Kidney epithelial cell (primary cell): ENCODE results near the gene SLC25A21. TPM values are rescaled to one million over a fixed set of nuclear protein-coding genes. Genes with fewer than 3 reads are reported as not detected.
"Not testable (repeated sequence)": the region's sequence is repeated elsewhere in the genome, so short reads cannot be mapped to it uniquely, and the experiment has no call there.

ENCODE experiments used
- DNase-seq: peaks from one replicate; pipeline ENCODE4 v3.0.0-alpha.2; 2010; ENCODE audit warnings: low read depth
- H3K27me3 ChIP-seq: 2 replicates; pipeline ENCODE4 v1.6.0; 2011; ENCODE audit warnings: low read length; ENCODE audit not compliant: control insufficient read depth, insufficient read depth
- H3K36me3 ChIP-seq: 2 replicates; pipeline ENCODE4 v1.5.1; 2011; ENCODE audit warnings: low read length; ENCODE audit not compliant: control insufficient read depth, insufficient read depth
- H3K4me3 ChIP-seq: 2 replicates; pipeline ENCODE4 v1.5.1; 2011; ENCODE audit warnings: low read depth, mild to moderate bottlenecking, control low read depth, low read length
- CTCF ChIP-seq: IDR thresholded peaks from 2 replicates; pipeline ENCODE4 v1.5.1; 2011; ENCODE audit warnings: mild to moderate bottlenecking, moderate library complexity, low read length, control low read depth, inconsistent platforms; ENCODE audit not compliant: insufficient read depth, poor library complexity, severe bottlenecking
- total RNA-seq: library from RNA; depleted of rRNA; stranded (reverse); fragments of >200 nt; gene quantifications from 2 replicates; pipeline ENCODE4 v1.2.3, GENCODE V29; 2015

The SLC25A21 gene
- total RNA-seq, 1 donor from 2014 or later = 2.1 TPM

GRCh38 chr14:36905272-36905888 is 267.0 kb downstream of the SLC25A21 start:
- Histone ChIP-seq H3K27me3 (no peaks in the 10 kb centered on the region), H3K4me3 (no peak overlapping the region), H3K36me3 (no peaks in the 10 kb centered on the region)
- no peak for DNase-seq
- TF ChIP-seq CTCF = no peak

GRCh38 chr14:36901861-36902260 is 270.5 kb downstream of the SLC25A21 start:
- no peaks in the 10 kb centered on the region for H3K36me3 ChIP-seq
- DNase-seq = no peak
- no peaks in the 10 kb centered on the region for H3K27me3 ChIP-seq
- H3K4me3 ChIP-seq = no peak overlapping the region
- no peak for TF ChIP-seq CTCF

- no peak for DNase-seq
- H3K27me3 ChIP-seq = no peaks in the 10 kb centered on the region
- H3K36me3 ChIP-seq = no peaks in the 10 kb centered on the region
These were observed 271.6 kb downstream of the SLC25A21 start for GRCh38 chr14:36900846-36901245.

DNA sequence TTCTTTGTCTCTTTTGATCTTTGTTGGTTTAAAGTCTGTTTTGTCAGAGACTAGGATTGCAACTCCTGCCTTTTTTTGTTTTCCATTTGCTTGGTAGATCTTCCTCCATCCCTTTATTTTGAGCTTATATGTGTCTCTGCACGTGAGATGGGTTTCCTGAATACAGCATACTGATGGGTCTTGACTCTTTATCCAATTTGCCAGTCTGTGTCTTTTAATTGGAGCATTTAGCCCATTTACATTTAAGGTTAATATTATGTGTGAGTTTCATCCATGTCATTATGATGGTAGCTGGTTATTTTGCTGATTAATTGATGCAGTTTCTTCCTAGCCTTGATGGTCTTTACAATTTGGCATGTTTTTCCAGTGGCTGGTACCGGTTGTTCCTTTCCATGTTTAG is 276.1 kb downstream of the SLC25A21 start:
- not testable (repeated sequence) for H3K36me3 ChIP-seq, H3K4me3 ChIP-seq, H3K27me3 ChIP-seq, DNase-seq

More at GRCh38 chr14:36900846-36901245, 271.6 kb downstream of the SLC25A21 start:
- no peak for TF ChIP-seq CTCF
- H3K4me3 ChIP-seq = no peak overlapping the region

DNA sequence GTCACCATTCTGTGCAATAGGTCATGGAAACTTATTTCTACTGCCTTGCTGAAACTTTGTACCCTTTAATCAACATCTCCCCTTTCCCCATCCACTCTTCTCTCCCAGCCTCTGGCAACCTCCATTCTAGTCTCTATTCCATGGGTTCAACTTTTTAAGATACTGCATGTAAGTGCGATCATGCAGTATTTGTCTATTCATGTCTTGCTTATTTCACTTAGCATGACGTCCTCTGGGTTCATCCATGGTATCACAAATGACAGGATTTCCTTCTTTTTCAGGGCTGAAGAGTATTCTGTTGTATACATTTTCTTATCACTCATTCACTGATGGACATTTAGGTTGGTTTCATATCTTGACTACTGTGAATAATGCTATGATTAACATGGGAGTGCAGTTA is 288.4 kb downstream of the SLC25A21 start:
- Histone ChIP-seq H3K4me3 (no peak overlapping the region), H3K36me3 (no peaks in the 10 kb centered on the region)
- DNase-seq = no peak

DNA sequence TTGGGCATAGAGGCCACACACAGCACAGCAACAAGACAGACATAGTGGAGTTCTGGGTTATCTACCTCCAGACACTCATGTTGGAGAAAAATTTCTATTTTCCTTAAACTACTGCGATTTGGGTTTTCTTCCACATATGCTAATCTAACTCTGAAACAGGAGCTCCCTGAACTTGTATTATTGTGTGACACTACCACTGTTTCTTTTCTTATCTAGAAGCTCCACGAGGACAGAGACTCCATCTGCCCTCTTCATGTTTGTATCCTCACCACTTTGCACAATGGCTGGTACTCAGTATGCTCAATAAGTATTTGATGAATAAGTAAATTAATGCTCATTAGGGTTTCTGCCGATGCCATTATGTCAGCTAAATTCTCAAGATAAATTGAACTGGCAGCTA is 292.1 kb downstream of the SLC25A21 start:
- TF ChIP-seq CTCF = no peak
- Histone ChIP-seq H3K4me3 (no peak overlapping the region), H3K27me3 (no peaks in the 10 kb centered on the region), H3K36me3 (no peaks in the 10 kb centered on the region)
- no peak for DNase-seq

More for the DNA sequence above, 288.4 kb downstream of the SLC25A21 start:
- no peaks in the 10 kb centered on the region for H3K27me3 ChIP-seq
- no peak for TF ChIP-seq CTCF
